Upper lobe of left lung (tissue), 4 donors: ENCODE measurements around the gene CCNY.

Experiments used
- CTCF ChIP-seq, 6 experiments: fragments of 450-650 bp in 4 of 6; fragments of 200-600 bp in 2 of 6; sonication (generic) in 2 of 6; IDR thresholded peaks; one replicate each; pipeline ENCODE4 v1.5.1; 2016 to 2019; ENCODE audit warnings: antibody characterized with exemption in 6 of 6
- POLR2A ChIP-seq, 4 donors: fragments of 450-650 bp; IDR thresholded peaks; one replicate each; pipeline ENCODE4 v1.5.1; 2016 to 2017; ENCODE audit warnings: antibody characterized with exemption in 4 of 4, mild to moderate bottlenecking in 2 of 4
- POLR2AphosphoS5 ChIP-seq, 2 donors: sonication (generic); formaldehyde crosslinking; IDR thresholded peaks; one replicate each; pipeline ENCODE4 v1.5.1; 2017; ENCODE audit warnings: antibody characterized with exemption in 2 of 2

GRCh38 chr10:35359873-35360272 is 23.6 kb downstream of the CCNY start:
- TF ChIP-seq CTCF (IDR thresholded peaks at IDR 0.05) (no peak), POLR2A (IDR thresholded peaks at IDR 0.05) (no peak), POLR2AphosphoS5 (IDR thresholded peaks at IDR 0.05) (no peak)
